Lower leg skin (tissue), 3 donors: ENCODE measurements around the gene PRAMEF14.
"Not testable (repeated sequence)": the region's sequence is repeated elsewhere in the genome, so short reads cannot be mapped to it uniquely, and the experiment has no call there.

Experiments
- POLR2A ChIP-seq, 2 donors: fragments of 450-650 bp; IDR thresholded peaks; one replicate each; pipeline ENCODE4 v1.6.1; 2016 to 2017; ENCODE audit warnings: antibody characterized with exemption in 2 of 2, mild to moderate bottlenecking in 1 of 2, moderate library complexity in 1 of 2
- TF ChIP-seq, protein P1 (sequence below), 3 donors: fragments of 450-650 bp; IDR thresholded peaks; one replicate each; pipeline ENCODE4 v1.5.1; 2016; ENCODE audit warnings: antibody characterized with exemption in 3 of 3, mild to moderate bottlenecking in 3 of 3, moderate library complexity in 2 of 3

DNA sequence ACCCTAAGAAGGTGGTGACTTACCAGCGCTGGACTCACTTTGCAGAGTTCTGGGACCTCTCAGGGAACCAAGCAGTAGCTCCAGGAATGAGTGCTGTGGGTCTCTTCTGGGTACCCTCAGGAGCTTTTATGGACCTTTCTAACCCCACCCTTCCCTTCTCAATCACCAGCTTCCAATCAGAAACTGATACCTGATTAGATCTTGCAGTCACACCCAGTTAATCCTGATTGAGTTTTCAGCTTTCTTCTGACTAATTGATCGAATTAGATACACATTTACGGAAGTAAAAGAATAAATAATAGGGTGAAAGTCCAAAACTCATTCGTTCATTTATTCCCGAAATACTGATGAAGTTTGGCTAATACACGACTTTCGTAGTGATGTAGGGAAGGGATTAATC lies at the start of gene PRAMEF14:
- TF ChIP-seq POLR2A (IDR thresholded peaks at IDR 0.05) = not testable (repeated sequence)
- TF ChIP-seq, protein P1, sequence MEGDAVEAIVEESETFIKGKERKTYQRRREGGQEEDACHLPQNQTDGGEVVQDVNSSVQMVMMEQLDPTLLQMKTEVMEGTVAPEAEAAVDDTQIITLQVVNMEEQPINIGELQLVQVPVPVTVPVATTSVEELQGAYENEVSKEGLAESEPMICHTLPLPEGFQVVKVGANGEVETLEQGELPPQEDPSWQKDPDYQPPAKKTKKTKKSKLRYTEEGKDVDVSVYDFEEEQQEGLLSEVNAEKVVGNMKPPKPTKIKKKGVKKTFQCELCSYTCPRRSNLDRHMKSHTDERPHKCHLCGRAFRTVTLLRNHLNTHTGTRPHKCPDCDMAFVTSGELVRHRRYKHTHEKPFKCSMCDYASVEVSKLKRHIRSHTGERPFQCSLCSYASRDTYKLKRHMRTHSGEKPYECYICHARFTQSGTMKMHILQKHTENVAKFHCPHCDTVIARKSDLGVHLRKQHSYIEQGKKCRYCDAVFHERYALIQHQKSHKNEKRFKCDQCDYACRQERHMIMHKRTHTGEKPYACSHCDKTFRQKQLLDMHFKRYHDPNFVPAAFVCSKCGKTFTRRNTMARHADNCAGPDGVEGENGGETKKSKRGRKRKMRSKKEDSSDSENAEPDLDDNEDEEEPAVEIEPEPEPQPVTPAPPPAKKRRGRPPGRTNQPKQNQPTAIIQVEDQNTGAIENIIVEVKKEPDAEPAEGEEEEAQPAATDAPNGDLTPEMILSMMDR (IDR thresholded peaks at IDR 0.05) = not testable (repeated sequence)
